Measurements from ENCODE around the gene ENPP6. TPM values are rescaled to one million over a fixed set of nuclear protein-coding genes. Genes with fewer than 3 reads are reported as not detected.

ENPP6 gene
- total and polyA plus RNA-seq, 2 experiments from 2014 or later, result 0.11 TPM; not detected in 1

DNA sequence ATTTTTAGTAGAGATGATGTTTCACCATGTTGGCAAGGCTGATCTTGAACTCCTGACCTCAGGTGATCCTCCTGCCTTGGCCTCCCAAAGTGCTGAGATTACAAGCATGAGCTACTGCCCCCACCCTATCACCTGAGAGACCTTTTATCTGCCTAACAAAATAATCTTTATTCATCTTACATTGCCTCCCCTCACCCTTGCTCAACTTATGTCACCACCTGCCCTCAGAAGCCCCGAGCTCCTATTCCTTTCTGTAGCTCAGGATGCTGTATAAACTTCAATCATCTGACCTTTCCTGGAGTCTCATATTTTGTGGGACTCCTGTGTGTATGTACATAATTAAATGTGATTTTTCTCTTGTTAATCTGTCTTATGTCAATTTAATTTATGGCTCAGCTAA, 29.7 kb upstream of the ENPP6 start:
- TF ChIP-seq ZNF114 (CRISPR knock-in tag; IDR thresholded peaks at IDR 0.05), result no peak
- TF ChIP-seq EZH2 (IDR thresholded peaks at IDR 0.05; ENCODE audit: low read depth, unreplicated experiment), result no peak
- TF ChIP-seq, protein P1, sequence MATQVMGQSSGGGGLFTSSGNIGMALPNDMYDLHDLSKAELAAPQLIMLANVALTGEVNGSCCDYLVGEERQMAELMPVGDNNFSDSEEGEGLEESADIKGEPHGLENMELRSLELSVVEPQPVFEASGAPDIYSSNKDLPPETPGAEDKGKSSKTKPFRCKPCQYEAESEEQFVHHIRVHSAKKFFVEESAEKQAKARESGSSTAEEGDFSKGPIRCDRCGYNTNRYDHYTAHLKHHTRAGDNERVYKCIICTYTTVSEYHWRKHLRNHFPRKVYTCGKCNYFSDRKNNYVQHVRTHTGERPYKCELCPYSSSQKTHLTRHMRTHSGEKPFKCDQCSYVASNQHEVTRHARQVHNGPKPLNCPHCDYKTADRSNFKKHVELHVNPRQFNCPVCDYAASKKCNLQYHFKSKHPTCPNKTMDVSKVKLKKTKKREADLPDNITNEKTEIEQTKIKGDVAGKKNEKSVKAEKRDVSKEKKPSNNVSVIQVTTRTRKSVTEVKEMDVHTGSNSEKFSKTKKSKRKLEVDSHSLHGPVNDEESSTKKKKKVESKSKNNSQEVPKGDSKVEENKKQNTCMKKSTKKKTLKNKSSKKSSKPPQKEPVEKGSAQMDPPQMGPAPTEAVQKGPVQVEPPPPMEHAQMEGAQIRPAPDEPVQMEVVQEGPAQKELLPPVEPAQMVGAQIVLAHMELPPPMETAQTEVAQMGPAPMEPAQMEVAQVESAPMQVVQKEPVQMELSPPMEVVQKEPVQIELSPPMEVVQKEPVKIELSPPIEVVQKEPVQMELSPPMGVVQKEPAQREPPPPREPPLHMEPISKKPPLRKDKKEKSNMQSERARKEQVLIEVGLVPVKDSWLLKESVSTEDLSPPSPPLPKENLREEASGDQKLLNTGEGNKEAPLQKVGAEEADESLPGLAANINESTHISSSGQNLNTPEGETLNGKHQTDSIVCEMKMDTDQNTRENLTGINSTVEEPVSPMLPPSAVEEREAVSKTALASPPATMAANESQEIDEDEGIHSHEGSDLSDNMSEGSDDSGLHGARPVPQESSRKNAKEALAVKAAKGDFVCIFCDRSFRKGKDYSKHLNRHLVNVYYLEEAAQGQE (IDR thresholded peaks at IDR 0.05; ENCODE audit: unreplicated experiment), result no peak
- TF ChIP-seq ZNF331 (CRISPR knock-in tag; IDR thresholded peaks at IDR 0.05; ENCODE audit: low read depth), result no peak
- TF ChIP-seq, protein P2, sequence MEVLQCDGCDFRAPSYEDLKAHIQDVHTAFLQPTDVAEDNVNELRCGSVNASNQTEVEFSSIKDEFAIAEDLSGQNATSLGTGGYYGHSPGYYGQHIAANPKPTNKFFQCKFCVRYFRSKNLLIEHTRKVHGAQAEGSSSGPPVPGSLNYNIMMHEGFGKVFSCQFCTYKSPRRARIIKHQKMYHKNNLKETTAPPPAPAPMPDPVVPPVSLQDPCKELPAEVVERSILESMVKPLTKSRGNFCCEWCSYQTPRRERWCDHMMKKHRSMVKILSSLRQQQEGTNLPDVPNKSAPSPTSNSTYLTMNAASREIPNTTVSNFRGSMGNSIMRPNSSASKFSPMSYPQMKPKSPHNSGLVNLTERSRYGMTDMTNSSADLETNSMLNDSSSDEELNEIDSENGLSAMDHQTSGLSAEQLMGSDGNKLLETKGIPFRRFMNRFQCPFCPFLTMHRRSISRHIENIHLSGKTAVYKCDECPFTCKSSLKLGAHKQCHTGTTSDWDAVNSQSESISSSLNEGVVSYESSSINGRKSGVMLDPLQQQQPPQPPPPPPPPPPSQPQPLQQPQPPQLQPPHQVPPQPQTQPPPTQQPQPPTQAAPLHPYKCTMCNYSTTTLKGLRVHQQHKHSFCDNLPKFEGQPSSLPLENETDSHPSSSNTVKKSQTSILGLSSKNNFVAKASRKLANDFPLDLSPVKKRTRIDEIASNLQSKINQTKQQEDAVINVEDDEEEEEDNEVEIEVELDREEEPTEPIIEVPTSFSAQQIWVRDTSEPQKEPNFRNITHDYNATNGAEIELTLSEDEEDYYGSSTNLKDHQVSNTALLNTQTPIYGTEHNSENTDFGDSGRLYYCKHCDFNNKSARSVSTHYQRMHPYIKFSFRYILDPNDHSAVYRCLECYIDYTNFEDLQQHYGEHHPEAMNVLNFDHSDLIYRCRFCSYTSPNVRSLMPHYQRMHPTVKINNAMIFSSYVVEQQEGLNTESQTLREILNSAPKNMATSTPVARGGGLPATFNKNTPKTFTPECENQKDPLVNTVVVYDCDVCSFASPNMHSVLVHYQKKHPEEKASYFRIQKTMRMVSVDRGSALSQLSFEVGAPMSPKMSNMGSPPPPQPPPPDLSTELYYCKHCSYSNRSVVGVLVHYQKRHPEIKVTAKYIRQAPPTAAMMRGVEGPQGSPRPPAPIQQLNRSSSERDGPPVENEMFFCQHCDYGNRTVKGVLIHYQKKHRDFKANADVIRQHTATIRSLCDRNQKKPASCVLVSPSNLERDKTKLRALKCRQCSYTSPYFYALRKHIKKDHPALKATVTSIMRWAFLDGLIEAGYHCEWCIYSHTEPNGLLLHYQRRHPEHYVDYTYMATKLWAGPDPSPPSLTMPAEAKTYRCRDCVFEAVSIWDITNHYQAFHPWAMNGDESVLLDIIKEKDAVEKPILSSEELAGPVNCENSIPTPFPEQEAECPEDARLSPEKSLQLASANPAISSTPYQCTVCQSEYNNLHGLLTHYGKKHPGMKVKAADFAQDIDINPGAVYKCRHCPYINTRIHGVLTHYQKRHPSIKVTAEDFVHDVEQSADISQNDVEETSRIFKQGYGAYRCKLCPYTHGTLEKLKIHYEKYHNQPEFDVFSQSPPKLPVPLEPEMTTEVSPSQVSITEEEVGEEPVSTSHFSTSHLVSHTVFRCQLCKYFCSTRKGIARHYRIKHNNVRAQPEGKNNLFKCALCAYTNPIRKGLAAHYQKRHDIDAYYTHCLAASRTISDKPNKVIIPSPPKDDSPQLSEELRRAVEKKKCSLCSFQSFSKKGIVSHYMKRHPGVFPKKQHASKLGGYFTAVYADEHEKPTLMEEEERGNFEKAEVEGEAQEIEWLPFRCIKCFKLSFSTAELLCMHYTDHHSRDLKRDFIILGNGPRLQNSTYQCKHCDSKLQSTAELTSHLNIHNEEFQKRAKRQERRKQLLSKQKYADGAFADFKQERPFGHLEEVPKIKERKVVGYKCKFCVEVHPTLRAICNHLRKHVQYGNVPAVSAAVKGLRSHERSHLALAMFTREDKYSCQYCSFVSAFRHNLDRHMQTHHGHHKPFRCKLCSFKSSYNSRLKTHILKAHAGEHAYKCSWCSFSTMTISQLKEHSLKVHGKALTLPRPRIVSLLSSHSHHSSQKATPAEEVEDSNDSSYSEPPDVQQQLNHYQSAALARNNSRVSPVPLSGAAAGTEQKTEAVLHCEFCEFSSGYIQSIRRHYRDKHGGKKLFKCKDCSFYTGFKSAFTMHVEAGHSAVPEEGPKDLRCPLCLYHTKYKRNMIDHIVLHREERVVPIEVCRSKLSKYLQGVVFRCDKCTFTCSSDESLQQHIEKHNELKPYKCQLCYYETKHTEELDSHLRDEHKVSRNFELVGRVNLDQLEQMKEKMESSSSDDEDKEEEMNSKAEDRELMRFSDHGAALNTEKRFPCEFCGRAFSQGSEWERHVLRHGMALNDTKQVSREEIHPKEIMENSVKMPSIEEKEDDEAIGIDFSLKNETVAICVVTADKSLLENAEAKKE (CRISPR knock-in tag; IDR thresholded peaks at IDR 0.05), result no peak
- no peak for TF ChIP-seq STAT1 (IDR thresholded peaks at IDR 0.05; ENCODE audit: unreplicated experiment)
- no peak for TF ChIP-seq CREB1 (CRISPR knock-in tag; IDR thresholded peaks at IDR 0.05; ENCODE audit: low read depth)
- no peak for TF ChIP-seq NANOG (IDR thresholded peaks at IDR 0.05; ENCODE audit: borderline replicate concordance)
- TF ChIP-seq, protein P3, sequence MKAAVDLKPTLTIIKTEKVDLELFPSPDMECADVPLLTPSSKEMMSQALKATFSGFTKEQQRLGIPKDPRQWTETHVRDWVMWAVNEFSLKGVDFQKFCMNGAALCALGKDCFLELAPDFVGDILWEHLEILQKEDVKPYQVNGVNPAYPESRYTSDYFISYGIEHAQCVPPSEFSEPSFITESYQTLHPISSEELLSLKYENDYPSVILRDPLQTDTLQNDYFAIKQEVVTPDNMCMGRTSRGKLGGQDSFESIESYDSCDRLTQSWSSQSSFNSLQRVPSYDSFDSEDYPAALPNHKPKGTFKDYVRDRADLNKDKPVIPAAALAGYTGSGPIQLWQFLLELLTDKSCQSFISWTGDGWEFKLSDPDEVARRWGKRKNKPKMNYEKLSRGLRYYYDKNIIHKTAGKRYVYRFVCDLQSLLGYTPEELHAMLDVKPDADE (IDR thresholded peaks at IDR 0.05), result no peak
- TF ChIP-seq, protein P4, sequence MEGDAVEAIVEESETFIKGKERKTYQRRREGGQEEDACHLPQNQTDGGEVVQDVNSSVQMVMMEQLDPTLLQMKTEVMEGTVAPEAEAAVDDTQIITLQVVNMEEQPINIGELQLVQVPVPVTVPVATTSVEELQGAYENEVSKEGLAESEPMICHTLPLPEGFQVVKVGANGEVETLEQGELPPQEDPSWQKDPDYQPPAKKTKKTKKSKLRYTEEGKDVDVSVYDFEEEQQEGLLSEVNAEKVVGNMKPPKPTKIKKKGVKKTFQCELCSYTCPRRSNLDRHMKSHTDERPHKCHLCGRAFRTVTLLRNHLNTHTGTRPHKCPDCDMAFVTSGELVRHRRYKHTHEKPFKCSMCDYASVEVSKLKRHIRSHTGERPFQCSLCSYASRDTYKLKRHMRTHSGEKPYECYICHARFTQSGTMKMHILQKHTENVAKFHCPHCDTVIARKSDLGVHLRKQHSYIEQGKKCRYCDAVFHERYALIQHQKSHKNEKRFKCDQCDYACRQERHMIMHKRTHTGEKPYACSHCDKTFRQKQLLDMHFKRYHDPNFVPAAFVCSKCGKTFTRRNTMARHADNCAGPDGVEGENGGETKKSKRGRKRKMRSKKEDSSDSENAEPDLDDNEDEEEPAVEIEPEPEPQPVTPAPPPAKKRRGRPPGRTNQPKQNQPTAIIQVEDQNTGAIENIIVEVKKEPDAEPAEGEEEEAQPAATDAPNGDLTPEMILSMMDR (conservative IDR thresholded peaks at IDR 0.05; ENCODE audit: low read depth in 2 of 2), result no peak
- TF ChIP-seq JUNB (IDR thresholded peaks at IDR 0.05; ENCODE audit: unreplicated experiment), result no peak
- H3K4me3 ChIP-seq, result no peak overlapping the region
- Mint-ChIP-seq H3K27me3 (ENCODE audit: insufficient read depth, low read depth, poor library complexity) (peaks cover 2% of the 10 kb centered on the region), H3K27ac (no peak overlapping the region), H3K36me3 (ENCODE audit: low read depth) (peaks cover 13% of the 10 kb centered on the region), H3K4me1 (no peaks in the 10 kb centered on the region), H3K9me3 (peaks cover 15% of the 10 kb centered on the region), H3K4me3 (no peak overlapping the region)
- no peaks in the 10 kb centered on the region for H3K9me2 ChIP-seq (ENCODE audit: insufficient read depth)
- H4K20me1 ChIP-seq (replicated peaks; ENCODE audit: insufficient read depth), result no peaks in the 10 kb centered on the region
- H2AFZ ChIP-seq, result no peak overlapping the region
- no peaks in the 10 kb centered on the region for H3K4me1 ChIP-seq (ENCODE audit: insufficient read depth)
- no peak for ATAC-seq
- no peak overlapping the region for H3K4me2 ChIP-seq
- H3K79me2 ChIP-seq (replicated peaks; ENCODE audit: insufficient read depth), result no peaks in the 10 kb centered on the region
- no peaks in the 10 kb centered on the region for H3F3A ChIP-seq (replicated peaks; ENCODE audit: low read depth)
- H3K36me3 ChIP-seq (ENCODE audit: insufficient read depth), result 0 out of 2 replicates have a peak, but pooled peaks cover 3% of the 10 kb centered on the region
- no peak overlapping the region for H3K27ac ChIP-seq (ENCODE audit: low read depth)
- H3K27me3 ChIP-seq (ENCODE audit: insufficient read depth), result no peaks in the 10 kb centered on the region
- no peak for DNase-seq (ENCODE audit: low spot score)
